Activated CD8-positive, alpha-beta memory T cell treated with anti-CD3 and anti-CD28 coated beads, Interleukin-2, amount 50 U/mL, for 24 hours (primary cell): ENCODE results near the gene SLC44A3.

Source experiments
- DNase-seq: peaks from one replicate; pipeline ENCODE4 v3.0.0-alpha.2; 2020; ENCODE audit errors: extremely low read depth

The SLC44A3 gene

DNA sequence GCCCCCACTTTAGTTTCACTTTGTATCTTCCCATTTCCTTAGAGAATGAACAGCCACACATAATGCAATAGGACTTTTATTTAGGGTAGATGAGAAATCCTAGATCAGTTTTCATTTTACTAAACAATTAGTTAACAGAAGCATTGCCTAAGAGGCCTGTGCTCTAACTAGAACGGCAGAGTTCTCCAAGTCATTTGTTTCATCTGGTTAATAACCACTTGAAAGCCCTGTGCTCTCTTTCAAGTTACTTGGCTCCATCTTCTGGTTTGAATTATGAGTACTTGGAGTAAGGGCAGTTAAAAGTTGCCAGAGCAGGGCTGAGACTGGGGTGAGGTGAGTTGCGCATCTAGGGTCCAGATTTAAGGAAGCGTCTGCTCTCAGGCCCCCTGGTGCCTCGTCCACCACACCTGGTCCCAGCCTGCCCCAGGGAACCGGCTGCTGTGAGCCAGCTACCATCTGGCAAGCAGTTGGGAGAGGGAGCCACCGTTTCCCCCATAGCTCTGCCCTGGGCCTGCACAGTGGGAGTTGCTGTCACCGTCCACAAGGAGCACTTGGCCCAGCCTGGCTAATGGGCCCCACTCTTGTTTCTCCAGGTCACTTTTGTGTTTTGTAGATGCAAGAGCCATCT lies 18.1 kb upstream of the SLC44A3 start:
- DNase-seq: no peak

DNA sequence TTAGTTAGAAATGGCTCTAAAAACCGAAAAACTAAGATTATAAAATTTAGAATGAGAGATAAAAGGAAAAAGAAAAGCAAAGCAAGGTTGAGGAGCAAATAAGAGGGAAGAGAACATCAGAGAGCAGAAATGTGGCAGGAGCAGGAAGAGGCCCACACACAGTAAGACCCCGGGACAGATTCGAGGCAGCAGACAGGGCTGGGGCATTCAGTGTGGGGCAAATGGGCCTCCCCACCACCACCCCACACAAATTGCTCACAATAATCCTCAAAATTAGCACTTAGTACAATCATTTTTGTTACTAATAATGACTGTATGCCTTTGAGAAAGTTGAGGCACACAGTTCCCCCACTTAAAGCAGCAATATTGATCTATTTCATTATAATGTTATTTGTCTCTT lies 17.1 kb upstream of the SLC44A3 start:
- no peak for DNase-seq

DNA sequence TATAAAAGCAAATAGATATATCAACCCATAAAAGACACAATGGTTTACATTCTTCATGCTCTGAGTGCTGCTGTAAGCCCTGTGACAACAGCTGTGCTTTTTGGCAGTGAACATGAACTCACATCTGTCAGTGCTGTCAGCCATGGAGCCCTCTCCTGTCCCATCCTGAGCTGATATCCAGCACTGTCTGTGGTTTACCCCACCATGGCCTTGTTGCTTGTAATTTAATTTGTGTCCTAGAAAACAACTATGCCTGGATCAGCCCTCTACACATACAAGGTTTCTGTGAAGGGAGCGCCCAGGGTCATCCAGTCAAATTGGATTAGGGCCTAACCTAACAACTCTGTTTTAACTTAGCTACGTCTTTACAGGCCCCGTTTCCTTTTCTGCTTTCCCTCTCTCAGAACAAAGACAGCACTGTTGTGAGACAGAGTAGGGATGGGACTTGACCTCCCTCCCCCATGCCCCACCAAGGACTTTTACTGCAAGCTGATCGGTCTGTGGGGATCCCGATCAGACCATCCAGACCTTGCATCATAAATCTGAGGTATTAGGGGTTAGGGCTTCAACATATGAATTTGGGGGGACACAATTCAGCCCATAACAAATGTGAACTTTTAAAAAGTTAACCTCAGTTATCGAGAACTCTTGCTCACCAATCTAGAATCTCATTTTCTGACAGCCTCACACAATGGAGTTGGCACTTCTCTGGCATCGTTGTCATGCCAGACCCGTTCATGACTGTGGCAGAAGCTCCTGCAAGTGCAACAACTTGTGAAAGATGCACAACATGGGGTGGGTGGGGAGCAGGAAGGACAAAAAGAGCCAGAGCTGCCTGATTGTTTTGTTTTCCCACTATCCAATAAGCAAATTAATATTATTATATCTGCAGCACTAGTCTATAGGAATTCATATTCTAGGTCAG lies 16.4 kb upstream of the SLC44A3 start:
- DNase-seq: no peak

DNA sequence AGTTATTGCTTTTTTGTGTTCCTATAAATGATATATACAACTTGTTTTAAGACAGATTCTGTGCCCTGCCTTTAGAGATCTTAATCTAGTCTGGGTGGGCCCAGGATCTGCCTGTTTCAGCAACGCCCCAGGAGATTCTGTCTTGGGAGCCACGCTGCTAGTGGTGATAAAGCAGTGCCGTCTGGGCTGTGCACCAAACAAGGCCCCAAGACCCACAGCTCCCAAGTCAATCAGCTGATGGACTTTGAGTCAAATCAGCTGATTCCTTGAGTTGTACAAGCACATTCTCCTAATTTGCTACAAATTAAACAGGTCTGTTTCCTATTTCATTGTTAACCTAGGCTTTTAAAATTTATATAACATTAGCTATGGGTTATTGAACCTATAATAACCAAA lies 15.7 kb upstream of the SLC44A3 start:
- no peak for DNase-seq

DNA sequence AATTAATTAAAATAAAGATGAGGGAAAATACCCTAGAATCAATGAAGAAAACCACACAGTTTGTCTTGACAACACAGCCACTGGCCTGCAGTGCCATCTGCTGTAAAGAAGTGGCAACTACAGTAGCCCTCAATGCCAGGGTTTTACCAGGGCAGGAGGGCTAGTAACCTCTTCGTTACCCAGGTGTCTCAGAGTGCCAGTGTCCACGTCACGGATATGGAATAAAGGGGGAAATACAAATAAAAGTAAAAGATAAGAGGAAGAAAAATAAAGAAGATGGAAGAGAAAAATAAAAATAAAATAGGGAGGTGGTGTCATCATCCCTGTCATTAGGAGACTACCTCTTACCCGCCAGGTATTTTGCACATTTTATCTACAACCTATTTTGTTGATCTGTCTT lies 14.2 kb upstream of the SLC44A3 start:
- peak; percentile 5 for DNase-seq

DNA sequence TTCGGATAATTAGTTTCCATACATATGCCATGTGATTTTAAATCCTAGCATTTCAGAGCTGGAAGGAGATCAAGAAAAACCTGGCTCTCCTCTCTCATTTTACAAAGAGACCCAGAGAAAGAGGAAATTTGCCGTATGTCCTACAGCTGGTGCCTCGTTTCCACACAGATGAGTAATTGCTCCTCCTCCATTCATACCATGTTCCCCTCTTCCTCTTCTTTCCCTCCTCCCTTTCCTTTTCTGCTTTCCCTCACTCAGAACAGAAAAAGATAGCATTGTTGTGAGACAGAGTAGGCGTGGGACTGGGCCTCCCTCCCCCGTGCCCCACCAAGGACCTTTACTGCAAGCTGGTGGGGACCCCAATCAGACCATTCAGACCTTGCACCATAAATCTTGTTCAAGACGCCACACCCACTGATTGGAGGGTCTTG lies 13.7 kb upstream of the SLC44A3 start:
- no peak for DNase-seq

DNA sequence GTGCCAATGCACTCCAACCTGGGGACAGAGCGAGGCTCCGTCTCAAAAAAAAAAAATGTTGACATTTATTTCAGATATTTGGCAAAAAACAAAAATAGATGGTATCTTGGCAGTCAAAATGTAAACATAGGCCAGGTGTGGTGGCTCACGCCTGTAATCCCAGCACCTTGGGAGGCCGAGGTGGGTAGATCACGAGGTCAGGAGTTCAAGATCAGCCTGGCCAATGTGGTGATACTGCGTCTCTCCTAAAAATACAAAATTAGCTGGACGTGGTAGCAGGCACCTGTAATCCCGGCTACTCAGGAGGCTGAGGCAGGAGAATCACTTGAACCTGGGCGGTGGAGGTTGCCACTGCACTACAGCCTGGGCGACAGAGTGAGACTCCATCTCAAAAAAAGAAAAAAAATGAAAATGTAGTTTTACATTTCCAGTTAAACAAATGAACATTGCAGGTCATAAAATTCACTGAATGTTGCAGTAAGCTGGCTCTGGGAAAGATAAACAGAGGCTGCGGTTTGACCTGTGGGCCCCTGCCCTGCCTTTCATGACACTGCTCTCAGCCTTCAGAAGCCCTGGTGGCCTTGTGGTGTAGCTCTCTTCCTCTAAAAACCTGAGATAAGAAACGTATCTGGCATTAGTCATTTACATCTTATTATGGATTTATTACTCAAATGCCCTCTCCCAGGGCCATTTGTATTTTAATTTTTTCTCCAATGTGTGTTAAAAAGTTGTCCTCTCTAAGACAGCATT lies 12.2 kb upstream of the SLC44A3 start:
- no peak for DNase-seq

DNA sequence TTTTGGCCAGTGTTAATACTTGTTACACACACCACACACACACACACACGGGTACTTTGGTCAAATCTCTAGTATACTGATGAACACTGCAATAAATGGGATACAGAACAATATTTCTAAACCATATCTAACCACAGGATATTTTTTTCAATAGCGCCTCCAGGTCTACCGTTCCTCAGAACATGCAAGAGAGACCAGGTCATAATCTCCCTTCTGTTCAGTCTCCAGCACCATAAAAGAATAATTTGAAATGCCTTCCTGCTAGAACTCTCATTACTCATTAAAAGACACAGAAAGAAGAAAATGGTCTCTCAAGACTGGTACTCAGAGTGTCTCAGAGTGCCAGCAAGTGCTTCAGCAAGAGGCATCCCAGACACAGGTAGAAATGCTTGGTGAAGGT lies 11.5 kb upstream of the SLC44A3 start:
- no peak for DNase-seq

DNA sequence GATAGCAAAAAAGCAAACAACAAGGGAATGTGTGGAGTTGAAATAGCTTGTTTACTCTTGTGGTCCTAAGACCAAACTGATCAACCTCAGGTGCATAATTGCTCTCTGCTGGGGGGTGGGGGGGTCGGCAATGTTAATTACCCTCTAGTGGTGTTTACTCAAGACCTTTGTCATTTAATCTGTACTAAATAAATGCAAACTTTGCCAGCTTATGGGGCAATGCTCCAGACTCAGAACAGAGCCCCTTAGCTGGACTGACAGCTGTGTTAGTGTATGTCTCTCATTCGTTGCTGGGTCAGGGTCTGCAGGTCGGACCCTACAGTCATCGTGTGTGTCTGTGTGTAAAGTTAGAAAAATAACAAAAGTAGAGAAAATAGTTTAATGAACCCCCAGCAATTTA lies 7.2 kb upstream of the SLC44A3 start:
- DNase-seq: no peak

DNA sequence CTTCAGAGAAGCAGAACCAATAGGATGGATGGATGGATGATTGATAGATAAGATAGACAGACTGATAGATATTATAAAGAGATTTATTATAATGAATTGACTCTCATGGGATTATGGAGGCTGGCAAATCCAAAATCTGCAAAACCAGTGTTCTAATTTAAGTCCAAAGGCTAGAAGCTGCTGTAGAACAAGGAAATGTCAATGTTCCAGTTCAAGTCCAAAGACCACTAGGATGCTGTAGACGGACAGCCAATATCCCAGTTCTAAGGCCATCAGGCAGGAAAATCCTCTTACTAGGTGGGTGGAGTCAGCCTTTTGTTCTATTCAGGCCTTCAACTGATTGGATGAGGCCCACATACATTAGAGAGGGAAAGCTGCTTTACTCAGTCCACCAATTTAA lies 4.1 kb upstream of the SLC44A3 start:
- no peak for DNase-seq

DNA sequence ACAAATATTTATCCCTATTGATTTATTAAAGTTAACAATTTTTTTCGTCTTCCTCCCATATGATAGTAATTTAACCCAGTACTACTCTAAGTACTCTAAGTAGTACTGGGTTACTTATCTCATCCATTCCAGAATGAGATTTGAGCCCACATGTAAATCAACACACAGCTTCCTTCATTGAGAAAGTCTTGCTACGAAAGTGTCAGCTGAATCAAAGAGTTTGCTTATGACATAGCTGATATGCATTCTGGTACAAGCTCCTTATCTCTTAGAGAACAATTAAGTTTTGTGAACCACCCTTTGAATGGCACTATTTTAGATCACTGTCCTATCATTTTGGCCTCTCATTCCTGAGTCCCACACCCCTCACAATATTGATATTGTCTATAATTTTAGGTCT lies 2.4 kb upstream of the SLC44A3 start:
- no peak for DNase-seq

DNA sequence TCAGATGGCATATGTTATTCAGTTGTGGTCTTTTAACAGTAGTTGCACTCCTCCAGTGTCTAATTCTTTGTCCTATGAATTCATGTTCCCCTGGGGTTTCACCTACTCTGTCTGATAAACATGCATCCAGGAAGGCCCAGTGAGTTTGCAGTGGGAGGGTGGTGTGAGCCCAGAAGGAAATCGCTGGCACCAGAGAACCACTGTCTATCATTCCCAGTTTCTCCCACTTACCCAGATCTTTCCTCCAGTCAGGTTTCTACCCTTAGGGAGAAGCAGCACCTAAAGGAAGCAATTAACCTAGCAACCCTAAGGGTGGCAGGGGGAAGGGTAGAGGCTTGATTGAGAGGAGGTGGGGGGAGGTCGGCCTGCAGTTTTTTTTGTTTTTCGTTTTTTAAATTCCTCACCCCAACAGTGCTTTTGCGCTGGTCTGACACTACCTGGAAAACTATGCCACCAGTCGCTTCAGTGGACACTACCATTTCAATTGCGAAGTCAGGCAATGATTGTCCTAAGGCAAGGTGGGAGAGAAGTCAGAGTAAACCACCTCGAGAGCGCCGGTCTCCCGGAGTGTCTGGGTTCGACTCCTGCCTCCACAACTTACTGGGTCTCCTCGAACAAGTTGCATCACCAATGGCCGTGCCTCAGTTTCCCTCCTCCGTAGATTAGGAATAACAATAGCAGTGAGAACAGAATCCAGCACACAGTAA lies 766 bp upstream of the SLC44A3 start:
- DNase-seq: no peak

DNA sequence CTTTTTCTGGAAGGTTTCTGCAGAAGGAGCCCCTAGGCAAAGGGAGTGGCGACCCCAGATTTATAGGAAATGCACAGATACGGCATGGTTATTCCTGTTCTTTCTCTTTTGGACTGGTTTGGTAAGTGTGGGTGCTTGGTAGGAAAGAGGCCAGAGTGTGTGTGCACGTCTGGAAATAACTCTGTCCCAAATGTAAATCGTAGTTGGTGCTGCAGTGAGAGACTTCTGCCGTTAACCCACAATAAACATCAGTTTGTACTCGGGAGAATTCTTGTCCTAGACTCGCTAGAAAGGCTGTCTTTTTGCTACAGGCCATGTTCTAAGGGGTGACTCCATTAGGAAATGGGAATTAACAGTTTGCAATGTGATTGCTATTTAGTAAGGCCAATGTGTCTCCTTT lies 779 bp downstream of the SLC44A3 start:
- DNase-seq: no peak

DNA sequence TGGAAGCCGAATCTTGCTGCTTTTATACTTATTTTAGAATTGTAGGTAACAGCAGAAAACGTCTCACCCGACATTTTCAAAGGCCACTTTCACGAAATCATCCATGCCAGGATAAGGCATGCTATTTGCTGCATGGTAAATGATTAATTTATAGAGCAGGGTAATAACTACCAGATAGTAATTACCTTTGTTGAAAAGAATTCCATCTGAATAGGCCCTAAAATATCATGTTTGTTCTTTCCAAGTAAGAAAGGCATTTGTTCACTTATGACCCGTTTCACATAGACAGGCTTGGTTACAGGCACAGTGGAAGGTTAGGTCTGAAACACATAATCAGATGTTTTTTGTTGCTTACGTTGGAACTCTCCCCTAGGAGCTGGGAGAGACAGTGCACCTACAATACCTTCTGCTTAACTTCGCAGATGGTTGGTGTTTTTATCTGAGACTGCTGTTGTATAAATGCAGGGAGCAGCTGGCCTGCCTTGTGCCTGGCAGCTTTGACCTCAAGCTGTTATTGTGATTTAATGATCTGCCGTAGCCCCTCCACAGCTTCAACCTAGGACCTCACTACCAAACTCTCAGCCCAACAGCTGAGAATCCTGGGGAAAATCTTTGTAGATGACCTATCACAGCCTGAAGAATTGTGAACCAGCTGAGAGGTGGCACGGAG lies 1.6 kb downstream of the SLC44A3 start:
- no peak for DNase-seq

DNA sequence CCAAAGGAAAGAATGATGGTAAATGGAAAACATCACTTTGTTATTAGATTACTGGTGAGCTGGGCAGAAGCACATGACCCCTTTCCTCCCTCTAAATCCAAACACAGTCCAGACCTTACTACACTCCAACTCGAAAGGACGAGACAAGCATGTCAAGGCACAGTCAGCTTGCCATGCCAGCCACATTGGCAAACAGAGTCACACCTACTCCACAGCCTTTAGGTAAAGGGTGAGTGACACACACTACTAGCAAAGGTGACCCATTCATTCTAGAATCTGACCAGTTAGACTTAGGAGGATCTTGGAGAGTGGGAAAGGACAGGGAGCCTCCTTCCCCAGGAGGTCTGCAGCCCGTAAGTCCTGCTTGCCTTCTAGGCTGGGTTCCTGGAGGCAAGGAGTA lies 3.0 kb downstream of the SLC44A3 start:
- DNase-seq: no peak

DNA sequence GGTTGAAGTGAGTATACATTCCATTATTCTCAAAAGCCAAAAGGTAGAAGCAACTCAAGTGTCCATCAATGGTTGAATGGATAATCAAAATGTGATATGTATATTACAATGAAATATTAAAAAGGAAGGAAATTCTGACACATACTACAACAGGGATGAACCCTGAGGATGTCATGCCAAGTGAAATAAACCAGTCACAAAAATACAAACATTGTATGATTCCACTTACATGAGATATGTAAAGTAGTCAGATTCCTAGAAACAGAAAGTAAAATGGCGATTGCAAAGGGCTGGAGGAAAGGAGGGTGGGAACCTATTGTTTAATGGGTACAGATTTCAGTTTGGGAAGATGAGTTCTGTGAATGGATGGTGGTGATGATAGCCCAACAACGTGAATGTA lies 5.8 kb downstream of the SLC44A3 start:
- no peak for DNase-seq

DNA sequence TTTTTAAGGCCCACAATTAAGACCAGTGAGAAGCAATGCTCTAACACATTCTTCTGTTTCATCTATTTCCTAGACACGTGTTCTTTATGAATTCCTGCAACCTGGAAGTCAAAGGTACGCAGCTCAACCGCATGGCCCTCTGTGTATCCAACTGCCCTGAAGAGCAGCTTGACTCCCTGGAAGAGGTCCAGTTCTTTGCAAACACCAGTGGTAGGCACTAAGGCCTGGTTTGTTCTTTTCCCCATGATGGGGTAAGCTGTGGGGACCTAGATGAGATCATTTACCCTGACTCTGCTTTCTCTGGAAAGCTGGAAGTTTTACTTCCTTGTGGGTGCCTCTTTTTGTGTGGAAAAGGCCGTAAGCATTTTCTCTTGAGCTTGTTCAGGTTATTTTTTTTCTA lies 7.3 kb downstream of the SLC44A3 start:
- no peak for DNase-seq

DNA sequence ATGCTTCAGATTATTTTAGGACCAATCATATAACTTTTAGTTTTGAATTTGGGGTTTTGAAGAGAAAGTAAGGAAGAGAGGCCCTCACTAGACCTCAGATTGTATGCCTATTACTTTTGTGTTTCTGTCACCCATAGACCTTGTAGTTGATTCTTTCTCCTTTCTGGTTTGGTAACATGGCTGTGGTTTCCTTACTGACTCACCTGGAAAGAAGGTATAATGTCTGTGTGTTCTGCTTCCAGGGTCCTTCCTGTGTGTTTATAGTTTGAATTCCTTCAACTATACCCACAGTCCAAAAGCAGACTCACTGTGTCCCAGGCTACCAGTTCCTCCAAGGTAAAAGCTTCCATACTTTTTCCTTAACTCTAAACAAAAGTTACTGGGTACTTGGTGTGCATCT lies 8.1 kb downstream of the SLC44A3 start:
- no peak for DNase-seq

DNA sequence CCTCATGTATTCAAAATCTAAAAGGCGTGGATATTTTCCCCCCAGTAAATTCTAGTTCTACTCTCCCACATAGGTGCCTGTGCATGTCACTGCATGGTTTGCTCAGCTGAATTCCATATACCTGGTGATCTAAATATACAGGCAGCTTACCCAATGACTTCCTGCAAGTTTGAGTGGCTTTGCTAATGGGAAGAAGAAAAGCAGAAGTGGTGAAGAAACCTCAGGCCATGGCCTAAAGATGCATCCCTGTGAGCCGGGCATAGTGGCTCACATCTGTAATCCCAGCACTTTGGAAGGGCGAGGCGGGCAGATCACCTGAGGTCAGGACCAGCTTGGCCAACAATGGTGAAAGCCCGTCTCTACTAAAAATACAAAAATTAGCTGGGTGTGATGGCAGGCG lies 11.5 kb downstream of the SLC44A3 start:
- no peak for DNase-seq

DNA sequence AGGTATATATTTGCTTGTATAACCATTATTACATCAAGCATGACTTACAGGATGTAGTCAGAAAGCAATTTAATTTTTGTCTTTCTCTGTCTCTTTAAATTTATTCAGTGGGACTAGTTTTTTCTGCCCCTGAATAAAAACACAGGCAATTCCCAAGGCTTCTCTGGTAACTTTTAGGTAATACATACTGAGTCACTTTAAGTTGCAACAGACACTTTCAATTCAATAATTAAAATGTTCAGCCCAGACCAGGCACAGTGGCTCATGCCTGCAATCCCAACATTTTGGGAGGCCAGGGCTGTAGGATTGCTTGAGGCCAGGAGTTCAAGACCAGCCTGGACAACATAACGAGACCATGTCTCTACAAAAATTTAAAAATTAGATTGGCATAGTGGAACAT lies 12.3 kb downstream of the SLC44A3 start:
- DNase-seq: no peak

DNA sequence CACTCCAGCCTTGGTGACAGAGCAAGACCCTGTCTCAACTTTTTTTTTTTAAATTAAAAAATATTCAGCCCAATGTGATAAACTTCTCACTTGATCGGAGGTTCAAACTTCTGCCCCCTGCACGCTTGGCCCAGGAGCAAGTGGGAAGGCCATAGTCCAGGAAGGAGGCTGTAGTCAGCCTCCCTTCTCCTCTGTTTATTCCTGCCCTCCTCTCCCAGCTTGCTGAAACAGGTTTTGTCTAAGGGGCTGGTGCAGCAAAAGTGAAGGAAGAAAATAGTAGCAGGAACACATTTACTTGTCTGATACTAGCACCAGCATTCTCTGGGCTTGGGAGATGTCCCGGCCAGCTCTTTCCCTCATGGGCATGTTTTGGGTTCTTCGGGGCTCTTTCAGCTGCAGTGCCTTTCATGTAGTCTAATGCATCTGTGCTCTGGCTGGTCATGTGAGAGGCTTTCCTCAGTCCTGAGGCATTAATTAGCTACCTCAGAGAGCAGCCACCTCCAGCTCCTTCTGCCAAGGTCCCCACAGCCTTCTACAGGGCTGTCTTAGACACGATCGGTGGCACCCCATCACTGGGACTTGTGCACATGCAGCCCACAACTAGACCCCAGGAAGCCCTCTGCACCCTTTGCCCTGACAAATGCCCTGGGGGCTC lies 12.9 kb downstream of the SLC44A3 start:
- DNase-seq: no peak
